Left ventricle myocardium inferior (tissue), 1 donor: ENCODE measurements around the gene SLC43A3. TPM values are rescaled to one million over a fixed set of nuclear protein-coding genes. Genes with fewer than 3 reads are reported as not detected.

Experiments
- DNase-seq: peaks from one replicate; pipeline ENCODE4 v3.0.0-alpha.2; 2020
- H3K27ac ChIP-seq: fragments of 200-600 bp; replicated peaks from 2 replicates; pipeline ENCODE4 v1.8.0; 2021
- H3K27me3 ChIP-seq: fragments of 200-600 bp; 2 replicates; pipeline ENCODE4 v1.8.0; 2021; ENCODE audit warnings: low read depth
- H3K36me3 ChIP-seq: fragments of 200-600 bp; 2 replicates; pipeline ENCODE4 v1.8.0; 2021
- H3K4me1 ChIP-seq: fragments of 200-600 bp; 2 replicates; pipeline ENCODE4 v1.8.0; 2021
- H3K4me3 ChIP-seq: fragments of 200-600 bp; 2 replicates; pipeline ENCODE4 v1.8.0; 2021; ENCODE audit warnings: mild to moderate bottlenecking, moderate library complexity
- H3K9me3 ChIP-seq: fragments of 200-600 bp; replicated peaks from 2 replicates; pipeline ENCODE4 v1.8.0; 2021
- intact Hi-C: fragments of 100-400 bp; cut with micrococcal nuclease; formaldehyde crosslinking; loops from one replicate; pipeline ENCODE4 v1.11.0; 2022
- total RNA-seq: library from RNA; stranded (reverse); fragmentation: NEBNext Ultra II Directional; extraction: Animal tissue kit (Norgen Biotek cat#: 25700); gene quantifications from one replicate; pipeline ENCODE4 v1.2.1, GENCODE V29; 2021
- TF ChIP-seq, protein P1 (sequence below): fragments of 200-600 bp; IDR thresholded peaks from 2 replicates; pipeline ENCODE4 v1.8.0; 2021; ENCODE audit warnings: antibody characterized with exemption, mild to moderate bottlenecking, borderline replicate concordance
- donor health status: DM: no; HTN: yes; CAD: no; lungs with severe emphysema.

Gene SLC43A3
- total RNA-seq, 1 donor from 2014 or later: 21.0 TPM

DNA sequence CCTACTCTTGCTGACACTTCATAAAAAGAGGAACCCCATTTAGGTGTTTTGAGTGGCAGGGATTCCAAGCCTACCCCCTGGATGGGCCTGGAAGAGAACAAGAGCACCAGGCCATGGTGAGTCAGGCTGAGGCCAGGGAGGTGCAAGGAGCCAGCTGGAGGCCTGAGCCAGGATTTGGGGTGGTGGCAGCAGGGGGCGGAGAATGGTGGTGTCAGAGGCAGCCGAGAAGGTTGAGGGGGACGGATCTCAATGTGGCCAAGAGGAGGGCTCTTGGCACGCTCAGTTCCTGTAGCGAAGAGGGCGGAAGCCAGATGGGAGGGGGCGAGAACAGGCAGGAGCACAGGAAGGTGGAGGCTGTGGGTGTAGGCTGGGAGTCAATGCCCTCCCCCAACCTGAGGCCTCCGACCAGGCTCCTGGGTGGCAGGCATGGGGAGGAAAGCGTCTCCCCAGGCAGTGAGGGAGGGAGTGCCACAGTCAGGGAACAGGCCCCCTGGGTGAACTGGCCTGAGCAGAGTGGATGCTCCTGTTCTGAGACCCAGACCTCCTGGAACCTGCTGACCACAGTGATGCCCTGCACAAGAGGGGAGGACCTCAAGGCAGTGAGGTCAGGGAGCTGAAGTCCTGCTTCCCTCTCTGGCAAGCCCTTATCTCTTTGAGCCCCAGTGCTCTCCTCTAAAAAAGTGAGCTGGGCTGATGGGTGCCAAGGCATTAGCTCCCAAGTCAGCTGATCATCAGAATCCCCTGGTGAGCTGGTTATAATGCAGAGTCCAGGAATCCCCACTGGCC, 47.3 kb upstream of the SLC43A3 start:
- intact Hi-C loops: no loop called here
- Histone ChIP-seq H3K9me3 (no peaks in the 10 kb centered on the region), H3K36me3 (no peaks in the 10 kb centered on the region), H3K27me3 (peaks cover 30% of the 10 kb centered on the region), H3K27ac (no peak overlapping the region), H3K4me1 (peaks cover 32% of the 10 kb centered on the region), H3K4me3 (no peak overlapping the region)
- no peak for DNase-seq
- TF ChIP-seq, protein P1, sequence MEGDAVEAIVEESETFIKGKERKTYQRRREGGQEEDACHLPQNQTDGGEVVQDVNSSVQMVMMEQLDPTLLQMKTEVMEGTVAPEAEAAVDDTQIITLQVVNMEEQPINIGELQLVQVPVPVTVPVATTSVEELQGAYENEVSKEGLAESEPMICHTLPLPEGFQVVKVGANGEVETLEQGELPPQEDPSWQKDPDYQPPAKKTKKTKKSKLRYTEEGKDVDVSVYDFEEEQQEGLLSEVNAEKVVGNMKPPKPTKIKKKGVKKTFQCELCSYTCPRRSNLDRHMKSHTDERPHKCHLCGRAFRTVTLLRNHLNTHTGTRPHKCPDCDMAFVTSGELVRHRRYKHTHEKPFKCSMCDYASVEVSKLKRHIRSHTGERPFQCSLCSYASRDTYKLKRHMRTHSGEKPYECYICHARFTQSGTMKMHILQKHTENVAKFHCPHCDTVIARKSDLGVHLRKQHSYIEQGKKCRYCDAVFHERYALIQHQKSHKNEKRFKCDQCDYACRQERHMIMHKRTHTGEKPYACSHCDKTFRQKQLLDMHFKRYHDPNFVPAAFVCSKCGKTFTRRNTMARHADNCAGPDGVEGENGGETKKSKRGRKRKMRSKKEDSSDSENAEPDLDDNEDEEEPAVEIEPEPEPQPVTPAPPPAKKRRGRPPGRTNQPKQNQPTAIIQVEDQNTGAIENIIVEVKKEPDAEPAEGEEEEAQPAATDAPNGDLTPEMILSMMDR: no peak

GRCh38 chr11:57473285-57473841, 46.4 kb upstream of the SLC43A3 start:
- intact Hi-C loops: no loop called here
- H3K27ac ChIP-seq: no peak overlapping the region
- DNase-seq: no peak
- H3K36me3 ChIP-seq: no peaks in the 10 kb centered on the region
- H3K9me3 ChIP-seq: no peaks in the 10 kb centered on the region
- H3K4me3 ChIP-seq: no peak overlapping the region
- TF ChIP-seq, protein P1: no peak
- peaks cover 32% of the 10 kb centered on the region for H3K4me1 ChIP-seq
- peaks cover 28% of the 10 kb centered on the region for H3K27me3 ChIP-seq

DNA sequence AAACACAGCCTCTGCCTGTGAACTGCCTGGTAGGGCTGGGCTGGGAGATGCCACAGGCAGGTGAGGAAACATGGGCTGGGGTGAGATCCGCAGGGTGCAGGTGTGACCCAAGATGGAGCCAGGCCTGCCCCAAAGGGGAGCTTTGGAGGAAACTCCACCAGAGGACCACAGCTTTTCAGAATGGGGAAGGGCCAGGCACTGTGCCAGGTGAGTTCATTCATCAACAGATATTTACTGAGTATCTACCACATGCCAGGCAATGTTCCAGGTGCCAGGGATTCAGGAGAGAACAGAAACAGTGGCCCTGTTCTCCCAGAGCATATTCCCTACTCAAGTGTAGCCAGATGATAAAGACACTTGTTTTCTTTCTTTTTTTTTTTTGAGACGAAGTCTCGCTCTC, 44.6 kb upstream of the SLC43A3 start:
- Histone ChIP-seq H3K36me3 (no peaks in the 10 kb centered on the region), H3K27ac (no peak overlapping the region), H3K27me3 (peaks cover 34% of the 10 kb centered on the region), H3K4me3 (no peak overlapping the region), H3K9me3 (no peaks in the 10 kb centered on the region), H3K4me1 (peaks cover 25% of the 10 kb centered on the region)
- intact Hi-C loops: no loop called here
- TF ChIP-seq, protein P1: no peak
- DNase-seq: no peak

DNA sequence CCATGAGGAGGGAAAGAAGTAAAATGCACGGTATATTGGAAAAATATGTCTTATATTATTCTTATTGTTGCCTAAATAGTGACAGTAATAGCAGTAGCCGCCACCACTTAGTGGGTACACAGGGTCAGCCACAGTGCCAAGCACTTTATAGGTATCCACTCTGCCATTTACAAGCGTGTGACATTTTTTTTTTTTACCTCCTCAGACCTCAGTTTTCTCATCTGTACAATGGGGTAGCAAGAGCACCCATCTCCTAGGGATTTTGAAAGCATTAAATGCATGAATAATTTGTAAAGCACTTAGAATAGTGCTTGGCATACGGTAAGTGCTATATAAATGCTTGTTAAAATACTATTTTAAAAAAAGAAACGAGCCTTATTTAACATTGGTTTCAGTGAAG, 42.3 kb upstream of the SLC43A3 start:
- Histone ChIP-seq H3K36me3 (no peaks in the 10 kb centered on the region), H3K27ac (no peak overlapping the region), H3K9me3 (no peaks in the 10 kb centered on the region), H3K4me1 (peaks cover 2% of the 10 kb centered on the region), H3K4me3 (no peak overlapping the region), H3K27me3 (peaks cover 37% of the 10 kb centered on the region)
- intact Hi-C loops: no loop called here
- no peak for DNase-seq
- TF ChIP-seq, protein P1: no peak

DNA sequence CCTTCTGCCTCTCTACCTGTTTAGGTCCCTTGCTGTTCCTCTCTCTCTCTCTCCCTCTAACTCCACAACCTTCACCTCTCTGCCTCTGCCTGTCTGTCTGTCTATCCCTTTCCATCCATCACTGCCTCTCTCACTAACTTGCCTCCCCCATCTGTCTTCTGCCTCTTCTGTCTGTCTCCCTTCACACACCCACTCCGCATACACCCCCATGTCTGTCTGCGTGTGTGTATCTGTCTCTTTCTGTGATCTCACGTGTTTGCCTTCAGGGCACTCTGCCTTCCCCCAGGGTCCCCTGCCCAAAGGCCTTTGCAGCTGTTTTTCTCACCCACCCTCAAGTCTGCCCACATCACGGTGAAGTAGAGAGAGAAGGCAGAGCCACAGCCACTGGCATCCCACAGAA, 41.4 kb upstream of the SLC43A3 start:
- TF ChIP-seq, protein P1: no peak
- Histone ChIP-seq H3K4me3 (no peak overlapping the region), H3K27me3 (peaks cover 41% of the 10 kb centered on the region), H3K36me3 (no peaks in the 10 kb centered on the region), H3K4me1 (no peaks in the 10 kb centered on the region), H3K9me3 (no peaks in the 10 kb centered on the region), H3K27ac (no peak overlapping the region)
- intact Hi-C loops: no loop called here
- DNase-seq: no peak
